ENCODE results near the gene PLXNA2. TPM values are rescaled to one million over a fixed set of nuclear protein-coding genes. Genes with fewer than 3 reads are reported as not detected.

The PLXNA2 gene
- total and polyA plus RNA-seq, 2 donors (not counting 3 experiments of a cell fraction or from before 2014, with no cell fraction given), result 42.6 to 229 TPM

- Histone ChIP-seq H3K9ac (replicated peaks; ENCODE audit: extremely low read depth, insufficient read depth, low read length) (no peak overlapping the region), H2AFZ (ENCODE audit: low read depth, low read length) (no peak overlapping the region), H3K27me3 (ENCODE audit: control insufficient read depth in 2 of 2, insufficient read depth in 2 of 2, low read length in 2 of 2) (no peaks in the 10 kb centered on the region), H4K20me1 (replicated peaks; ENCODE audit: control insufficient read depth, extremely low read depth, insufficient read depth, low read length) (no peaks in the 10 kb centered on the region), H3K9me3 (replicated peaks; ENCODE audit: control insufficient read depth, insufficient read depth, low read length) (no peaks in the 10 kb centered on the region), H3K4me1 (ENCODE audit: control insufficient read depth, extremely low read depth, insufficient read depth, low read length) (peaks cover 4% of the 10 kb centered on the region), H3K4me2 (ENCODE audit: insufficient read depth, low read length) (no peak overlapping the region), H3K27ac (ENCODE audit: insufficient read depth, low read depth, low read length) (no peak overlapping the region), H3K9me1 (replicated peaks; ENCODE audit: control insufficient read depth, extremely low read depth, insufficient read depth, low read length) (no peaks in the 10 kb centered on the region), H3K36me3 (ENCODE audit: control insufficient read depth in 2 of 2, extremely low read depth in 1 of 2, insufficient read depth in 2 of 2, low read length in 2 of 2) (peaks cover 2 to 17% of the 10 kb centered on the region in 2 experiments), H3K4me3 (replicated peaks in 1 of 3; ENCODE audit: insufficient read depth in 1 of 3, low read depth in 1 of 3, low read length in 3 of 3) (no peak overlapping the region), H3K79me2 (ENCODE audit: control insufficient read depth, insufficient read depth, low read length) (peaks cover 90% of the 10 kb centered on the region)
- TF ChIP-seq MAX (IDR thresholded peaks at IDR 0.05; ENCODE audit: insufficient read depth, insufficient read length) (no peak), EZH2 (IDR thresholded peaks at IDR 0.05; ENCODE audit: borderline replicate concordance, low read depth, low read length, severe bottlenecking) (no peak), CTCF (IDR thresholded peaks at IDR 0.05; ENCODE audit: extremely low read depth in 1 of 2, insufficient read depth in 1 of 2, low read depth in 1 of 2, low read length in 2 of 2) (peak; percentile 88 to 91), POLR2AphosphoS5 (IDR thresholded peaks at IDR 0.05; ENCODE audit: insufficient read depth, low read depth, low read length) (no peak), POLR2A (IDR thresholded peaks at IDR 0.05; ENCODE audit: low read depth, low read length) (no peak)
- intact Hi-C loops (cut with micrococcal nuclease), result loop anchor here (1.0 kb wide), 2 partner anchors 107 to 112 kb away; partner anchors contain the start of gene PLXNA2
- peak; percentile 64 for DNase-seq (ENCODE audit: low read depth, low spot score)
- BruUV-seq (replicated peaks), result no TSS peak
- FAIRE-seq, result peak; percentile 83
- POLR2A ChIA-PET, result interaction anchor here (0.8 kb wide), 1 partner anchor 104 kb away, joined by 3 read pairs; no protein-coding TSS in a partner anchor
- dilution Hi-C loops (cut with MboI; ENCODE audit: extremely low pct_ligation_motif_present, low sequenced_read_pairs), result loop anchor here (25.0 kb wide), 1 partner anchor 105 kb away; the partner anchor contains the start of gene PLXNA2
- CTCF ChIA-PET, result interaction anchor here (0.6 to 10.6 kb wide), 35 partner anchors 9 to 135 kb away, joined by 3 to 316 read pairs (median 5); partner anchors contain the start of gene PLXNA2
These were observed 111.8 kb downstream of the PLXNA2 start for GRCh38 chr1:208132287-208132882.
